H1 (cell line): ENCODE data around the gene EPHA7. TPM values are rescaled to one million over a fixed set of nuclear protein-coding genes. Genes with fewer than 3 reads are reported as not detected.

ENCODE experiments used
- CTCF ChIA-PET: fragments of 300-600 bp; sonication (Branson Sonifier 250); formaldehyde crosslinking; loops from one replicate; lab custom pipeline; 2021; ENCODE audit not compliant: partially characterized antibody; lab: Charles Lee
- POLR2A ChIA-PET: fragments of 300-600 bp; sonication (Branson Sonifier 250); formaldehyde crosslinking; loops from one replicate; lab custom pipeline; 2021; ENCODE audit warnings: inconsistent platforms; ENCODE audit not compliant: partially characterized antibody; lab: Charles Lee
- DNase-seq, 2 experiments: peaks; one replicate each; pipeline versions ENCODE4 v3.0.0 to v3.0.0-alpha.2; 2010 to 2022; ENCODE audit warnings: low spot score in 2 of 2, low read depth in 1 of 2, mixed read lengths in 1 of 2
- FAIRE-seq: peaks from 2 replicates; lab custom pipeline; 2011; peaks lifted over from hg19 to GRCh38; lab: Jason Lieb, UNC
- H2AFZ ChIP-seq: 2 replicates; pipeline ENCODE4 v1.8.1; 2012; ENCODE audit warnings: low read length, inconsistent platforms
- H2AK5ac ChIP-seq: 2 replicates; pipeline ENCODE4 v1.6.1; 2013; ENCODE audit warnings: low read depth, low read length
- H2BK120ac ChIP-seq: replicated peaks from 2 replicates; pipeline ENCODE3; 2013; ENCODE audit warnings: low read depth, low read length, inconsistent platforms
- H2BK12ac ChIP-seq: 2 replicates; pipeline ENCODE4 v1.6.1; 2013; ENCODE audit warnings: low read depth, low read length
- H2BK15ac ChIP-seq: 2 replicates; pipeline ENCODE4 v1.6.1; 2013; ENCODE audit warnings: low read length
- H2BK20ac ChIP-seq: 2 replicates; pipeline ENCODE4 v1.6.1; 2013; ENCODE audit warnings: low read length
- H2BK5ac ChIP-seq: 2 replicates; pipeline ENCODE4 v1.6.1; 2013; ENCODE audit warnings: low read depth, low read length
- H3K14ac ChIP-seq: 2 replicates; pipeline ENCODE4 v1.6.1; 2013; ENCODE audit warnings: inconsistent platforms; ENCODE audit not compliant: insufficient read length
- H3K18ac ChIP-seq: 2 replicates; pipeline ENCODE4 v1.6.1; 2013; ENCODE audit warnings: low read length; ENCODE audit errors: extremely low read depth
- H3K23ac ChIP-seq: 2 replicates; pipeline ENCODE4 v1.6.1; 2013; ENCODE audit warnings: inconsistent platforms; ENCODE audit not compliant: insufficient read length
- H3K23me2 ChIP-seq: 2 replicates; pipeline ENCODE4 v1.6.1; 2013; ENCODE audit warnings: low read depth, low read length
- H3K27ac ChIP-seq: 2 replicates; pipeline ENCODE4 v1.6.1; 2011; ENCODE audit warnings: low read depth, low read length, inconsistent platforms
- H3K27me3 ChIP-seq, 4 experiments: replicated peaks in 1 of 4; 1 replicate in 1 of 4; 2 replicates in 3 of 4; pipeline versions ENCODE4 v1.6.1 to v1.8.1; 2011 to 2013; ENCODE audit warnings: low read length in 3 of 4, mild to moderate bottlenecking in 3 of 4, inconsistent platforms in 2 of 4, mixed read lengths in 2 of 4, moderate library complexity in 1 of 4; ENCODE audit not compliant: control insufficient read depth in 3 of 4, insufficient read depth in 3 of 4; ENCODE audit errors: extremely low read depth in 1 of 4
- H3K36me3 ChIP-seq, 4 experiments: 2 replicates each; pipeline versions ENCODE4 v1.6.1 to v1.8.1; 2011 to 2013; ENCODE audit warnings: mild to moderate bottlenecking in 4 of 4, low read length in 3 of 4, moderate library complexity in 2 of 4, control low read depth in 1 of 4, inconsistent platforms in 1 of 4; ENCODE audit not compliant: insufficient read depth in 4 of 4, control insufficient read depth in 2 of 4
- H3K4ac ChIP-seq: replicated peaks from 2 replicates; pipeline ENCODE3; 2013; ENCODE audit warnings: low read length, low read depth, mixed read lengths, inconsistent platforms; ENCODE audit not compliant: insufficient read length
- H3K4me1 ChIP-seq, 4 experiments: replicated peaks in 1 of 4; 1 replicate in 1 of 4; 2 replicates in 3 of 4; pipeline versions ENCODE4 v1.6.1 to v1.8.1; 2011 to 2013; ENCODE audit warnings: low read length in 3 of 4, inconsistent platforms in 2 of 4, mixed read lengths in 1 of 4; ENCODE audit not compliant: insufficient read depth in 4 of 4, control insufficient read depth in 3 of 4
- H3K4me2 ChIP-seq, 2 experiments: 2 replicates each; pipeline versions ENCODE4 v1.6.1 to v1.8.1; 2011 to 2013; ENCODE audit warnings: low read depth in 2 of 2, low read length in 2 of 2, control low read depth in 1 of 2, inconsistent platforms in 1 of 2, mild to moderate bottlenecking in 1 of 2; ENCODE audit not compliant: insufficient read depth in 1 of 2
- H3K4me3 ChIP-seq, 4 experiments: fragments of 200-600, 300-600 bp in 1 of 4; sonication (generic), shearing (Covaris generic), sonication (Bioruptor Twin) in 1 of 4; 2 replicates each; pipeline versions ENCODE4 v1.5.1 to v1.8.1; 2011 to 2016; ENCODE audit warnings: low read length in 4 of 4, low read depth in 3 of 4, control low read depth in 2 of 4, inconsistent platforms in 2 of 4, mild to moderate bottlenecking in 2 of 4, mixed read lengths in 1 of 4, moderate library complexity in 1 of 4; ENCODE audit not compliant: insufficient read depth in 2 of 4; ENCODE audit errors: extremely low read depth in 1 of 4
- H3K56ac ChIP-seq: replicated peaks from 2 replicates; pipeline ENCODE3; 2013; ENCODE audit warnings: low read depth, mild to moderate bottlenecking, mixed read lengths, low read length, inconsistent platforms; ENCODE audit not compliant: insufficient read length
- H3K79me1 ChIP-seq: 2 replicates; pipeline ENCODE4 v1.6.1; 2013; ENCODE audit warnings: low read depth, low read length, control low read depth
- H3K79me2 ChIP-seq, 2 experiments: 2 replicates each; pipeline versions ENCODE4 v1.6.1 to v1.8.1; 2012 to 2013; ENCODE audit warnings: low read length in 2 of 2, mild to moderate bottlenecking in 2 of 2, inconsistent platforms in 1 of 2; ENCODE audit not compliant: insufficient read depth in 2 of 2, control insufficient read depth in 1 of 2
- H3K9ac ChIP-seq, 4 experiments: replicated peaks in 1 of 4; 1 replicate in 1 of 4; 2 replicates in 3 of 4; pipeline versions ENCODE4 v1.6.1 to v1.8.1; 2011 to 2013; ENCODE audit warnings: low read depth in 3 of 4, low read length in 3 of 4, control low read depth in 2 of 4, mild to moderate bottlenecking in 2 of 4, moderate library complexity in 2 of 4, inconsistent platforms in 1 of 4; ENCODE audit errors: extremely low read depth in 1 of 4
- H3K9me3 ChIP-seq, 2 experiments: 2 replicates each; pipeline versions ENCODE4 v1.6.1 to v1.8.1; 2012 to 2013; ENCODE audit warnings: mild to moderate bottlenecking in 2 of 2, moderate library complexity in 2 of 2, control low read depth in 1 of 2, inconsistent platforms in 1 of 2, low read depth in 1 of 2, low read length in 1 of 2, mixed read lengths in 1 of 2; ENCODE audit not compliant: insufficient read depth in 2 of 2
- H4K20me1 ChIP-seq, 2 experiments: replicated peaks in 1 of 2; 2 replicates each; pipeline versions ENCODE3 to v1.8.1; 2011 to 2013; ENCODE audit warnings: inconsistent platforms in 2 of 2, low read length in 2 of 2, mild to moderate bottlenecking in 1 of 2; ENCODE audit not compliant: insufficient read depth in 2 of 2, control insufficient read depth in 1 of 2
- H4K5ac ChIP-seq: 2 replicates; pipeline ENCODE4 v1.6.1; 2013; ENCODE audit warnings: low read length, low read depth, mixed read lengths, inconsistent platforms; ENCODE audit not compliant: insufficient read length
- H4K8ac ChIP-seq: 2 replicates; pipeline ENCODE4 v1.8.0; 2013; ENCODE audit warnings: mild to moderate bottlenecking, moderate library complexity, low read length, inconsistent platforms; ENCODE audit not compliant: insufficient read depth; ENCODE audit errors: extremely low read depth
- H4K91ac ChIP-seq: replicated peaks from 2 replicates; pipeline ENCODE3; 2013; ENCODE audit warnings: low read length, mixed read lengths, inconsistent platforms; ENCODE audit not compliant: insufficient read length
- CBX5 ChIP-seq: fragments of 300-800, 300-1000 bp; sonication (generic); IDR thresholded peaks from 2 replicates; pipeline ENCODE4 v1.7.1; 2016; ENCODE audit warnings: antibody characterized with exemption, low read length, low read depth
- KDM5A ChIP-seq: fragments of 200-600 bp; IDR thresholded peaks from 2 replicates; pipeline ENCODE4 v1.7.1; 2012; ENCODE audit warnings: mild to moderate bottlenecking, low read length, inconsistent platforms, mixed read lengths
- MAFK ChIP-seq: IDR thresholded peaks from 2 replicates; pipeline ENCODE4 v1.6.1; 2012; ENCODE audit warnings: low read depth, mild to moderate bottlenecking, improper control_type of control experiment, low read length
- MAX ChIP-seq: IDR thresholded peaks from 2 replicates; pipeline ENCODE4 v1.6.1; 2012; ENCODE audit warnings: inconsistent platforms
- polyA plus RNA-seq, 7 experiments: library from polyadenylated mRNA; depleted of rRNA in 3 of 7; stranded (reverse) in 5 of 7; unstranded in 2 of 7; fragments of >200 nt in 5 of 7; fragments of 200-250 nt in 2 of 7; gene quantifications; 1 replicate in 5 of 7; 2 replicates in 1 of 7; 4 replicates in 1 of 7; pipeline versions ENCODE4 v1.2.1 to v1.2.3, GENCODE V29; 2011 to 2013; ENCODE audit warnings: missing spikeins in 2 of 7, mixed read lengths in 2 of 7
- total RNA-seq: library from RNA; stranded (reverse); fragmentation: NEBNext Ultra II Directional; extraction: Animal tissue kit (Norgen Biotek cat#: 25700); gene quantifications from 2 replicates; pipeline ENCODE4 v1.2.1, GENCODE V29; 2021

The EPHA7 gene
- total and polyA plus RNA-seq, 2 of the 8 experiments (the other 6 are each of a cell fraction or from before 2014, with no cell fraction given) = 1.3 to 6.8 TPM

- H2BK12ac ChIP-seq = no peak overlapping the region
- H4K5ac ChIP-seq = no peak overlapping the region
- H3K27me3 ChIP-seq = peaks cover 7 to 16% (median 11%) of the 10 kb centered on the region in 4 experiments; a peak in 6 of 7 replicates
- H3K79me1 ChIP-seq = no peaks in the 10 kb centered on the region
- H4K91ac ChIP-seq = no peak overlapping the region
- no peak overlapping the region for H4K8ac ChIP-seq
- H3K9me3 ChIP-seq = no peaks in the 10 kb centered on the region
- H3K23ac ChIP-seq = no peak overlapping the region
- CTCF ChIA-PET = no interaction called here
- TF ChIP-seq MAX = no peak
- TF ChIP-seq KDM5A = no peak
- TF ChIP-seq MAFK = no peak
- no peak for TF ChIP-seq CBX5
- no peak overlapping the region for H3K14ac ChIP-seq
- H3K36me3 ChIP-seq = peaks cover 2 to 5% (median 3%) of the 10 kb centered on the region in 4 experiments; a peak in 4 of 8 replicates
- no peak overlapping the region for H3K4me3 ChIP-seq
- no peak overlapping the region for H3K4ac ChIP-seq
- DNase-seq (no peak), FAIRE-seq (no peak)
- peaks cover 0 to 9% (median 3%) of the 10 kb centered on the region in 4 experiments; a peak in 5 of 7 replicates for H3K4me1 ChIP-seq
- POLR2A ChIA-PET = no interaction called here
- H3K27ac ChIP-seq = no peak overlapping the region
- H3K18ac ChIP-seq = no peak overlapping the region
- H3K4me2 ChIP-seq = no peak overlapping the region
- no peak overlapping the region for H3K56ac ChIP-seq
- H2AFZ ChIP-seq = no peak overlapping the region
- H2BK15ac ChIP-seq = no peak overlapping the region
- H3K23me2 ChIP-seq = peaks cover 11% of the 10 kb centered on the region; the same call in 1 of the 2 replicates
- no peak overlapping the region for H2BK120ac ChIP-seq
- H3K9ac ChIP-seq = no peak overlapping the region
- H3K79me2 ChIP-seq = no peaks in the 10 kb centered on the region
- H2BK20ac ChIP-seq = no peak overlapping the region
- peaks cover 4 to 8% of the 10 kb centered on the region in 2 experiments for H4K20me1 ChIP-seq
- H2AK5ac ChIP-seq = no peak overlapping the region
- no peak overlapping the region for H2BK5ac ChIP-seq
Observed at GRCh38 chr6:93413190-93413589, 6.2 kb downstream of the EPHA7 start.
